GM12878 (cell line): ENCODE data around the gene LILRB2. TPM values are rescaled to one million over a fixed set of nuclear protein-coding genes. Genes with fewer than 3 reads are reported as not detected.

Experiments
- ATAC-seq: fragments of 200-7000 bp; cut with Tn5 transposase; 3 replicates; pipeline ENCODE4 v1.9.1; 2020; ENCODE audit warnings: mild to moderate bottlenecking, moderate library complexity
- BruUV-seq: library from RNA; stranded (reverse); fragments of 400-500 nt; replicated peaks from 2 replicates; lab custom pipeline; 2021; lab: Mats Ljungman, UMichigan
- CTCF ChIA-PET: fragments of 300-600 bp; sonication (Branson Sonifier 250); formaldehyde crosslinking; extraction: SDS; loops from one replicate; lab custom pipeline; 2021; ENCODE audit warnings: inconsistent platforms; lab: Yijun Ruan, JAX
- POLR2A ChIA-PET: fragments of 350-600 bp; formaldehyde crosslinking; extraction: SDS; loops from one replicate; lab custom pipeline; 2021; ENCODE audit warnings: inconsistent platforms; lab: Charles Lee
- RAD21 ChIA-PET: fragments of 300-600 bp; sonication (Branson Sonifier 250); formaldehyde crosslinking; loops from one replicate; lab custom pipeline; 2023; ENCODE audit warnings: antibody characterized with exemption; ENCODE audit not compliant: unreplicated experiment; lab: Charles Lee
- SMC1A ChIA-PET: fragments of 300-600 bp; sonication (Branson Sonifier 250); formaldehyde crosslinking; loops from one replicate; lab custom pipeline; 2023; ENCODE audit not compliant: unreplicated experiment, uncharacterized antibody; lab: Charles Lee
- DNase-seq: peaks from one replicate; pipeline ENCODE4 v3.0.0-alpha.2; 2011; ENCODE audit warnings: low read depth, low spot score
- FAIRE-seq: peaks from 3 replicates; lab custom pipeline; 2011; peaks lifted over from hg19 to GRCh38; lab: Jason Lieb, UNC
- H2AFZ ChIP-seq: 2 replicates; pipeline ENCODE4 v1.6.0; 2011; ENCODE audit warnings: low read depth, low read length, control low read depth; ENCODE audit not compliant: control insufficient read depth
- H3K27ac ChIP-seq: 2 replicates; pipeline ENCODE4 v1.5.1; 2011; ENCODE audit warnings: control low read depth; ENCODE audit not compliant: control insufficient read depth, insufficient read depth
- H3K27me3 ChIP-seq, 2 experiments: replicated peaks in 1 of 2; 2 replicates each; pipeline versions ENCODE4 v1.6.0 to v1.6.1; 2011; ENCODE audit warnings: low read length in 1 of 2; ENCODE audit not compliant: control insufficient read depth in 2 of 2, insufficient read depth in 2 of 2
- H3K36me3 ChIP-seq, 2 experiments: 2 replicates each; pipeline ENCODE4 v1.5.1; 2011; ENCODE audit warnings: low read length in 1 of 2; ENCODE audit not compliant: control insufficient read depth in 2 of 2, insufficient read depth in 2 of 2
- H3K4me1 ChIP-seq: 2 replicates; pipeline ENCODE4 v1.6.1; 2011; ENCODE audit warnings: mild to moderate bottlenecking, low read length, moderate library complexity, mixed read lengths; ENCODE audit not compliant: control insufficient read depth, insufficient read depth
- H3K4me2 ChIP-seq: 2 replicates; pipeline ENCODE4 v1.6.0; 2011; ENCODE audit warnings: control low read depth; ENCODE audit not compliant: control insufficient read depth, insufficient read depth
- H3K4me3 ChIP-seq: fragments of 200-600 bp; sonication (generic); 2 replicates; pipeline ENCODE4 v1.5.1; 2016
- H3K79me2 ChIP-seq: 2 replicates; pipeline ENCODE4 v1.6.0; 2011; ENCODE audit warnings: low read length; ENCODE audit not compliant: control insufficient read depth, insufficient read depth
- H3K9ac ChIP-seq: 2 replicates; pipeline ENCODE4 v1.8.0; 2011; ENCODE audit warnings: low read length, control low read depth, mixed read lengths; ENCODE audit not compliant: control insufficient read depth, insufficient read depth
- H3K9me3 ChIP-seq: replicated peaks from 3 replicates; pipeline ENCODE4 v1.5.1; 2011; ENCODE audit warnings: mild to moderate bottlenecking, low read length; ENCODE audit not compliant: control insufficient read depth, insufficient read depth
- H4K20me1 ChIP-seq: 2 replicates; pipeline ENCODE4 v1.6.0; 2011; ENCODE audit not compliant: control insufficient read depth, insufficient read depth
- ATF3 ChIP-seq: IDR thresholded peaks from 2 replicates; pipeline ENCODE4 v1.6.1; 2011; ENCODE audit warnings: low read depth, mild to moderate bottlenecking, low read length, moderate library complexity, borderline replicate concordance; ENCODE audit errors: extremely low read depth
- CREM ChIP-seq: IDR thresholded peaks from 2 replicates; pipeline ENCODE4 v1.6.1; 2014; ENCODE audit warnings: antibody characterized with exemption, low read depth
- CUX1 ChIP-seq: IDR thresholded peaks from 2 replicates; pipeline ENCODE4 v1.6.1; 2012; ENCODE audit warnings: improper control_type of control experiment, low read depth, low read length; ENCODE audit not compliant: insufficient replicate concordance
- DPF2 ChIP-seq: fragments of 450-650 bp; IDR thresholded peaks from 2 replicates; pipeline ENCODE4 v1.6.1; 2017; ENCODE audit warnings: mild to moderate bottlenecking
- ELK1 ChIP-seq: IDR thresholded peaks from 2 replicates; pipeline ENCODE4 v1.6.1; 2012; ENCODE audit warnings: low read depth, low read length, improper control_type of control experiment
- ESRRA ChIP-seq: IDR thresholded peaks from 2 replicates; pipeline ENCODE4 v1.6.1; 2012; ENCODE audit warnings: mild to moderate bottlenecking, low read length, improper control_type of control experiment
- FOXM1 ChIP-seq: IDR thresholded peaks from 2 replicates; pipeline ENCODE4 v1.6.1; 2012; ENCODE audit warnings: low read depth, mild to moderate bottlenecking, inconsistent platforms, low read length, moderate library complexity
- HDAC2 ChIP-seq: fragments of 200-600 bp; sonication (generic); IDR thresholded peaks from 2 replicates; pipeline ENCODE4 v1.6.1; 2017
- KDM1A ChIP-seq: fragments of 200-600 bp; sonication (generic); IDR thresholded peaks from 2 replicates; pipeline ENCODE4 v1.6.1; 2016; ENCODE audit warnings: borderline replicate concordance
- KLF5 ChIP-seq: fragments of 450-650 bp; IDR thresholded peaks from 2 replicates; pipeline ENCODE4 v1.6.1; 2014; ENCODE audit warnings: mild to moderate bottlenecking; ENCODE audit not compliant: partially characterized antibody
- NFXL1 ChIP-seq: fragments of 450-650 bp; IDR thresholded peaks from 2 replicates; pipeline ENCODE4 v1.6.1; 2017; ENCODE audit warnings: antibody characterized with exemption, mild to moderate bottlenecking, borderline replicate concordance
- NR2F1 ChIP-seq: fragments of 450-650 bp; conservative IDR thresholded peaks from 2 replicates; pipeline ENCODE4 v1.6.1; 2017; ENCODE audit warnings: mild to moderate bottlenecking
- PAX5 ChIP-seq: IDR thresholded peaks from 2 replicates; pipeline ENCODE4 v1.6.1; 2011; ENCODE audit warnings: low read depth, low read length, borderline replicate concordance
- POLR2AphosphoS2 ChIP-seq: IDR thresholded peaks from 2 replicates; pipeline ENCODE4 v1.6.1; 2011; ENCODE audit warnings: low read depth, mild to moderate bottlenecking, low read length, improper control_type of control experiment, moderate library complexity
- SRF ChIP-seq, 2 experiments: IDR thresholded peaks; 2 replicates each; pipeline ENCODE4 v1.6.1; 2011; ENCODE audit warnings: low read depth in 2 of 2, low read length in 2 of 2, mild to moderate bottlenecking in 1 of 2, moderate library complexity in 1 of 2
- TCF3 ChIP-seq: IDR thresholded peaks from 2 replicates; pipeline ENCODE4 v1.6.1; 2012; ENCODE audit warnings: low read depth, mild to moderate bottlenecking, low read length, borderline replicate concordance; ENCODE audit not compliant: insufficient read depth
- ZZZ3 ChIP-seq: IDR thresholded peaks from 2 replicates; pipeline ENCODE4 v1.6.1; 2011; ENCODE audit warnings: low read depth; ENCODE audit not compliant: control insufficient read depth, insufficient read length
- WGBS: methylation state at CpG from one replicate; pipeline ENCODE4 v1.1.6; 2016; ENCODE audit warnings: low lambda C conversion rate; ENCODE audit not compliant: insufficient replicate concordance, insufficient coverage; ENCODE audit errors: missing lambda C conversion rate; 5-methylcytosine and 5-hydroxymethylcytosine counted together
- in situ Hi-C: fragments of 300-500 bp; cut with MboI; formaldehyde crosslinking; loops from 9 replicates; pipeline ENCODE4 v1.14.3; 2018; ENCODE audit warnings: mixed read lengths
- intact Hi-C: fragments of 100-400 bp; cut with micrococcal nuclease; formaldehyde crosslinking; loops from one replicate; pipeline ENCODE4 v1.14.2; 2022; ENCODE audit not compliant: unreplicated experiment
- polyA plus RNA-seq, 11 experiments: library from polyadenylated mRNA; depleted of rRNA in 4 of 11; unstranded in 6 of 11; stranded (reverse) in 5 of 11; fragments of >200 nt; fragmentation: Nextera tagmentation in 4 of 11; fragmentation: Illumina TruSeq in 1 of 11; extraction: Ambion mirVana in 4 of 11; extraction: Trizol in 1 of 11; gene quantifications; 1 replicate in 1 of 11; 2 replicates in 10 of 11; pipeline versions ENCODE4 v1.2.1 to v1.2.3, GENCODE V29; 2011 to 2016; ENCODE audit warnings: inconsistent platforms in 2 of 11, missing spikeins in 2 of 11, low read depth in 1 of 11
- total RNA-seq, 4 experiments: library from RNA; depleted of rRNA in 3 of 4; stranded (reverse); fragments of >200 nt in 3 of 4; fragmentation: Illumina TruSeq in 1 of 4; extraction: Trizol in 1 of 4; gene quantifications; 2 replicates each; pipeline versions ENCODE4 v1.2.1 to v1.2.3, GENCODE V29; 2013 to 2021
- TF ChIP-seq, protein P1 (sequence below): fragments of 450-650 bp; IDR thresholded peaks from 2 replicates; pipeline ENCODE4 v1.6.1; 2016; ENCODE audit warnings: mild to moderate bottlenecking

Gene LILRB2
- total and polyA plus RNA-seq, 10 of the 15 experiments (the other 5 are each of a cell fraction or from before 2014, with no cell fraction given), result 0.08 to 0.18 (median 0.15) TPM; not detected in 4

- FAIRE-seq (no peak), DNase-seq (no peak), ATAC-seq (no peak)
- H3K27me3 ChIP-seq, result peaks cover 0 to 3% of the 10 kb centered on the region in 2 experiments; a peak in 1 of 4 replicates
- WGBS, result 0% methylated on average over 2 of the region's 2 CpGs
- no peak overlapping the region for H3K4me2 ChIP-seq
- H4K20me1 ChIP-seq, result no peaks in the 10 kb centered on the region
- no peak overlapping the region for H3K27ac ChIP-seq
- CTCF ChIA-PET, result interaction anchor here (7.1 kb wide), 1 partner anchor 121 kb away, joined by 60 read pairs; no protein-coding TSS in a partner anchor
- POLR2A ChIA-PET, result no interaction called here
- no peak overlapping the region for H2AFZ ChIP-seq
- H3K36me3 ChIP-seq, result no peaks in the 10 kb centered on the region
- no peaks in the 10 kb centered on the region; the same call in 2 of the 3 replicates for H3K9me3 ChIP-seq
- SMC1A ChIA-PET, result interaction anchor here (3.7 kb wide), 1 partner anchor 120 kb away, joined by 12 read pairs; no protein-coding TSS in a partner anchor
- H3K4me1 ChIP-seq, result no peaks in the 10 kb centered on the region
- no peak overlapping the region for H3K9ac ChIP-seq
- no TSS peak for BruUV-seq
- in situ Hi-C loops (no loop called here), intact Hi-C loops (no loop called here)
- no peaks in the 10 kb centered on the region for H3K79me2 ChIP-seq
- no peak overlapping the region for H3K4me3 ChIP-seq
- RAD21 ChIA-PET, result interaction anchor here (4.4 kb wide), 1 partner anchor 122 kb away, joined by 22 read pairs; no protein-coding TSS in a partner anchor
- TF ChIP-seq KLF5 (no peak), ESRRA (no peak), ATF3 (no peak), KDM1A (no peak), ZZZ3 (no peak), PAX5 (no peak), HDAC2 (no peak), NR2F1 (no peak), CUX1 (no peak), NFXL1 (no peak), POLR2AphosphoS2 (no peak), DPF2 (no peak), CREM (no peak), SRF (IDR thresholded peaks at IDR 0.05; ENCODE audit: low read depth in 2 of 2, low read length in 2 of 2) (no peak), FOXM1 (no peak), ELK1 (no peak), TCF3 (no peak)
- TF ChIP-seq, protein P1, sequence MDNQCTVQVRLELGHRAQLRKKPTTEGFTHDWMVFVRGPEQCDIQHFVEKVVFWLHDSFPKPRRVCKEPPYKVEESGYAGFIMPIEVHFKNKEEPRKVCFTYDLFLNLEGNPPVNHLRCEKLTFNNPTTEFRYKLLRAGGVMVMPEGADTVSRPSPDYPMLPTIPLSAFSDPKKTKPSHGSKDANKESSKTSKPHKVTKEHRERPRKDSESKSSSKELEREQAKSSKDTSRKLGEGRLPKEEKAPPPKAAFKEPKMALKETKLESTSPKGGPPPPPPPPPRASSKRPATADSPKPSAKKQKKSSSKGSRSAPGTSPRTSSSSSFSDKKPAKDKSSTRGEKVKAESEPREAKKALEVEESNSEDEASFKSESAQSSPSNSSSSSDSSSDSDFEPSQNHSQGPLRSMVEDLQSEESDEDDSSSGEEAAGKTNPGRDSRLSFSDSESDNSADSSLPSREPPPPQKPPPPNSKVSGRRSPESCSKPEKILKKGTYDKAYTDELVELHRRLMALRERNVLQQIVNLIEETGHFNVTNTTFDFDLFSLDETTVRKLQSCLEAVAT, result no peak
Measured at GRCh38 chr19:54268936-54269335, 12.0 kb downstream of the LILRB2 start.
